GM19099 (cell line): ENCODE results near the gene OTX1.

ENCODE experiments used
- POLR2A ChIP-seq: IDR thresholded peaks from 3 replicates; pipeline ENCODE4 v1.6.1; 2011; ENCODE audit warnings: low read depth; ENCODE audit not compliant: insufficient read length; ENCODE audit errors: extremely low read depth

OTX1 gene

DNA sequence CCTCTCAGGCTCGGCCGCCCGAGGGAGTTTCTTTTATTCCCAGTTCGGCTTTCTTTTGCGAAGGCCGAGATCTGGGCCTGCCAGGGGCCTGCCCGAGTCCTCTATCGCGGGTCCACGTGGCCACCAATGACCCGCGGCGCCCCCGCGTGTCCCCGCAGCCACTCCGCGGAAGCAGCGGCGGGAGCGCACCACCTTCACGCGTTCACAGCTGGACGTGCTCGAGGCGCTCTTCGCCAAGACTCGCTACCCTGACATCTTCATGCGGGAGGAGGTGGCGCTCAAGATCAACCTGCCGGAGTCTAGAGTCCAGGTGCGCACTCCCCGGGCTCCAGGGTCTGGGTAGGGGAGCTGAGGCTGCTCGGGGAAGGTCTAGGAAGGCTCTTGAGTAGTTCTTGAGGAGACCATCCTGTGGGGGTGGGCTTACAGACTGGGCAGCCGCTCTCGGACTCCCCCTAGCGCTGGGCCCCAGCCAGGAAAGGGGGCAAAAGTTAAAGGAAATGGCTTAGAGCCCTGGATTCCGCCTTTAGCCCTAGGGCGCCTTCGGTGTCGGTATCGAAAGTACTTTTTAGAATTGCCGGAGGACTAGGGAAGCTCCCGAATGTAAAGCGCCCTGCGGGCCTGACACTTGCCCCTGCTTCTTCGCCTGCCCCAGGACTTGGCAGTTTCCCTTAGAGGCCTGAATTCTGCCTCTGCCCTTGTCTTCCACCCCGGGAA, 3.4 kb downstream of the OTX1 start:
- no peak for TF ChIP-seq POLR2A

DNA sequence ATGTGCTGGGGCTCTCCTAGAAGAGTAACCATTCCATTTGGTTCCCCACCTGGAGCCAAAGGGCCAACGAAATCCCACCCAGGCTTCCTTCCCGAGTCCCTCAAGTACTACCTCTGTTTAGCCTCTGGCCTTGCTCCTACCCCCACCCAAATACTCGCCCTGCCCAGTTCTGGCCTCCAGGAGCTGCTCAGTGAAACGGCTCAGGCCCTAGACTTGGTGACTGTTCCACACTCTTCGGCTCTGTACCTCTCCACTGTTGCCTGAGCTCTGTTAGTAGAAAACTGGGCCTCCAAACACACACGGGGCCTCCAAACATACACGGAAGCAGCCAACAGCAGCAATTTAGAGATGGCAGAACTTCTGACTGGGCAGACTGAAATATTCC, 4.2 kb downstream of the OTX1 start:
- no peak for TF ChIP-seq POLR2A

DNA sequence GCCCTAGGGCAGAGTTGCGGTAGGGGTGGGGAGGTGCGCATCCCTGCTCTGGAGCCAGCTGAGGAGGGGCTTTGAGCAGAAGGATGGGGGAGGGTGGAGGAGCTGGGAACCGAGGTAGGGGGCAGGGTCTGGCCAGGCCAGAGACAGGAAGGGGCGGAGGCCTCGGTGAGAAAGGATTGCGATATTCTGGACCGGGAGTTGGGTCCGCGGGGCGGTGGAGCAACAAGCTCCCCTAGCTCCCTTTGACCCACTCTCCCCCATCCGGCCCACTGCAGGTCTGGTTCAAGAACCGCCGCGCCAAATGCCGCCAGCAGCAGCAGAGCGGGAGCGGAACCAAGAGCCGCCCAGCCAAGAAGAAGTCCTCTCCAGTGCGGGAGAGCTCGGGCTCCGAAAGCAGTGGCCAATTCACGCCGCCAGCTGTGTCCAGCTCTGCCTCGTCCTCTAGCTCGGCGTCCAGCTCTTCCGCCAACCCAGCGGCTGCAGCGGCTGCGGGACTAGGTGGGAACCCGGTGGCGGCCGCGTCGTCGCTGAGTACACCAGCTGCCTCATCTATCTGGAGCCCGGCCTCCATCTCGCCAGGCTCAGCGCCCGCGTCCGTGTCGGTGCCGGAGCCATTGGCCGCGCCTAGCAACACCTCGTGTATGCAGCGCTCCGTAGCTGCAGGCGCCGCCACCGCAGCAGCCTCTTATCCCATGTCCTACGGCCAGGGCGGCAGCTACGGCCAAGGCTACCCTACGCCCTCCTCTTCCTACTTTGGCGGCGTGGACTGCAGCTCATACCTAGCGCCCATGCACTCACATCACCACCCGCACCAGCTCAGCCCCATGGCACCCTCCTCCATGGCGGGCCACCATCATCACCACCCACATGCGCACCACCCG, 4.8 kb downstream of the OTX1 start:
- no peak for TF ChIP-seq POLR2A

- no peak for TF ChIP-seq POLR2A
Measured at GRCh38 chr2:63056107-63057050, 5.7 kb downstream of the OTX1 start.

DNA sequence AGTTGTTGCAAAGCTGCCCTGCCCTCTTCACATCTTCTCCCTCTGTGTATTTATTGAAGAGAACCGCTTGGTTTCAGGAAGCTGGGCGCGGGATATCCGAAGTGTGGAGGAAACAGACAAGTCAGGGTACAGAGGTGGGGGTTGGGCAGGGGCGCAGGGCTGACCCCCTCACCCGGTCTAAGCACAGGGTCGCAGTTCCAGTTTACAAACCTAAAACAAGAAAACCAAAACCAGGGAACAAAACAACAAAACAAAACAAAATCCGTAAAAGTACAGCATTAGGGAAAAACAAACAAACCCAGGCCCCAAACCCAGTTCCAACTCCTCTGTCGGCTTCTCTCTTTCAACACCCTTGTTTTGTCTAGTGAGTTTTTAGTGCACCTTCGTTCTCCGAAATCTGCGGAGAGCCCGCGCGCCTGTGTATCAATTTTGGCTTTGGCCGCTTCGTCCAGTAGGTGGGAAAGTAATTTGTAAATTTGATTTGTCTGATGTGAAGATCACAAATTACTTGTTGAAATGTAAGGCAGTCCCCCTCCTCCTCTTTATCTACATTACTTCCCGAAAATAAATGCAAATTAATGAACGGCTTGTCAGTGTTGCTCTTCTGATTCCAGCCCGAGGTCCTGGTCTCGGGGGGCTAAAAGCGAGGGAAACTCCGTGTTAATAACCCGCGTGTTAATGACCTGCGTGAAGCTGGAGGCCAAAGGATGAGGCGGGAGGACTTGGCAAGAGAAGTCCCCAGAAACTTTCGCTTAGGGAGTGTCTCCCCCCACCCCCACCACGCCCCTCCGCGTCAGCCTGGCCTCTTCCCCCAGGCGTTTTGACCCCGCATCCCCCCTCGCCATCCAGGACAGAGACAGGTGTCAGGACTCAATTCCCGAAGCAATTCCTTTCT, 6.9 kb downstream of the OTX1 start:
- TF ChIP-seq POLR2A: no peak

DNA sequence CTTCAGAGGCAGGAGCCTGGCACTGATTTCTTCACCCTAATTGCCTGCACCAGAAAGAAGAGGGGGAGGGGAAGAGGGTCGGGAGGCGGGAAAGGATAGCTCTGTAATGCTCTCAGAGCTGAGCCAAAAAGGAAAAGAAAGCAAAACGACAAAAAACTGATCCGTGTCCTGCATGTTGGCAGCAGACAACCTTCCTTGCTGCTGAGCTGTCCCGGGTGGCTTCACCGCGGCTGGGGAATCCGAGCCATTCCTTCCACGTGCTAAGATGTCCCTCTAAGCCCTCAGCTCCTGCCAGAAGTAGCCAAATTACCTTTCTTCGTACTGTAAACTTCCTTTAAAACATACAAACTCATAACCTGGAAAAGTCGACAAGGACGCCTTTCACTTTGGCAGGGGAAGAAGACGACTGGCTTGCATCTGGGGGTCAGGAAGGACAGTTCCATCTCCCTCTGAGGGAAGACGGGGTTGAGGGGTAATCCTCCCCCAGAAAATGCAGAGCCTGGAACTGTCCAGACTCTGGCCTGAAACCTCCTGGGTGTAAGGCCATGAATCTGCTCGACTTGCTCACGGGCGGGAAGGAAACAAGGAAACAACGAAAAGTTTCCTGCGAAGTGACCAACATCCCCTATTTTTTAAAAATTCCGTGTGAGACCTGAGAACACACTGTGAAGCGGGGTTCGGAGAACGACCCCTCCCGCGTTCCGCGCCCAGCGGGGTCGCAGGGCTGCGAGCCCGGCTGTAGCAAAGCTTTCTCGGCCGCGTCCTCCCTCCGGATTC, 7.7 kb downstream of the OTX1 start:
- TF ChIP-seq POLR2A: no peak

GRCh38 chr2:63058921-63059792, 8.5 kb downstream of the OTX1 start:
- no peak for TF ChIP-seq POLR2A

GRCh38 chr2:63059793-63060471, 9.3 kb downstream of the OTX1 start:
- no peak for TF ChIP-seq POLR2A

DNA sequence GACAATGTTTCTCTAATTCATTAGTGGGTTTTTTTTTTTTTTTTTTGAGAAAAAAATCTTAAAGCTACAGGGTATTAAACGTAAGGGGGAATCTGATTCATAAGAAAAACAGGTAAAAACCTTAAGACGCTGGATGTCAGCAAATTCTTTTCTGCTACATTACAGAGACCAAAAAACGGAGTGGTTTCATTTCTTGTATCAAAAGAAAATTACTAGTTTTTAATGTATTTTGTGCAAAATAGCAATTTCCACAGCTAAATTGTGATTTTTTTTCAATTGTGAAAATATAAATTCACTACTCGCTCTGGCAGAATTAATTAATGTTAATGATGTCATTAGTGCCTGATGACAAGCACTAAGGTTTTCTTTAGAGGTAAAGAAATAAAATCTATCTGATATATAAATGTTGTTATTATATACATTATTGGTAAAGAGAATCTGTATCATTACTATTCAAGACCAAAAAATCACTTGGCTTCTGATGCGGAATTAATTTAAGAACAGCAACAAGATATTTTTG, 9.9 kb downstream of the OTX1 start:
- no peak for TF ChIP-seq POLR2A

- TF ChIP-seq POLR2A: no peak
Measured at GRCh38 chr2:63064197-63064596, 13.6 kb downstream of the OTX1 start.

GRCh38 chr2:63064661-63065060, 14.0 kb downstream of the OTX1 start:
- no peak for TF ChIP-seq POLR2A

- no peak for TF ChIP-seq POLR2A
Measured at GRCh38 chr2:63066265-63066664, 15.6 kb downstream of the OTX1 start.
